Muscle of leg (tissue), 11 donors: ENCODE data around the gene TDRD7. TPM values are rescaled to one million over a fixed set of nuclear protein-coding genes. Genes with fewer than 3 reads are reported as not detected.
"Not testable (repeated sequence)": the region's sequence is repeated elsewhere in the genome, so short reads cannot be mapped to it uniquely, and the experiment has no call there.

ENCODE experiments used
- DNase-seq: peaks from one replicate; pipeline ENCODE4 v3.0.0; 2013
- H3K27ac ChIP-seq: one replicate; pipeline ENCODE4 v1.5.1; 2013; ENCODE audit warnings: mild to moderate bottlenecking, low read length, control low read depth
- H3K27me3 ChIP-seq: one replicate; pipeline ENCODE4 v1.6.1; 2013; ENCODE audit warnings: low read length; ENCODE audit not compliant: control insufficient read depth, insufficient read depth
- H3K36me3 ChIP-seq: one replicate; pipeline ENCODE4 v1.6.1; 2013; ENCODE audit warnings: low read length; ENCODE audit not compliant: control insufficient read depth, insufficient read depth
- H3K4me1 ChIP-seq: one replicate; pipeline ENCODE4 v1.6.1; 2013; ENCODE audit warnings: low read length; ENCODE audit not compliant: control insufficient read depth, insufficient read depth
- H3K4me3 ChIP-seq: one replicate; pipeline ENCODE4 v1.5.1; 2013; ENCODE audit warnings: low read length, control low read depth
- H3K9me3 ChIP-seq: replicated peaks from 2 replicates; pipeline ENCODE4 v1.6.1; 2013; ENCODE audit warnings: low read depth, low read length; ENCODE audit not compliant: control insufficient read depth
- WGBS: methylation state at CpG from one replicate; pipeline ENCODE4 v1.1.5; 2013; ENCODE audit warnings: missing lambda C conversion rate; ENCODE audit not compliant: insufficient coverage; 5-methylcytosine and 5-hydroxymethylcytosine counted together
- polyA plus RNA-seq, 8 donors: library from polyadenylated mRNA; unstranded; fragments of 120-200 nt; gene quantifications; one replicate each; pipeline versions ENCODE4 v1.2.1 to v1.2.3, GENCODE V29; 2013; ENCODE audit warnings: inconsistent platforms in 1 of 8, low replicate concordance in 1 of 8; ENCODE audit not compliant: insufficient read length in 8 of 8, insufficient read depth in 1 of 8
- total RNA-seq: library from RNA; stranded (reverse); fragments of 120-200 nt; gene quantifications from one replicate; pipeline ENCODE4 v1.2.4, GENCODE V29; 2013

Gene TDRD7
- total and polyA plus RNA-seq, 9 donors: 2.9 to 4.9 (median 4.3) TPM

GRCh38 chr9:97497558-97498375 is 85.9 kb downstream of the TDRD7 start:
- DNase-seq, H3K27ac ChIP-seq, H3K36me3 ChIP-seq, H3K4me3 ChIP-seq, H3K9me3 ChIP-seq, H3K4me1 ChIP-seq: not testable (repeated sequence)
- WGBS: 92% methylated on average over 24 of the region's 36 CpGs
- peaks cover 29% of the 10 kb centered on the region for H3K27me3 ChIP-seq

DNA sequence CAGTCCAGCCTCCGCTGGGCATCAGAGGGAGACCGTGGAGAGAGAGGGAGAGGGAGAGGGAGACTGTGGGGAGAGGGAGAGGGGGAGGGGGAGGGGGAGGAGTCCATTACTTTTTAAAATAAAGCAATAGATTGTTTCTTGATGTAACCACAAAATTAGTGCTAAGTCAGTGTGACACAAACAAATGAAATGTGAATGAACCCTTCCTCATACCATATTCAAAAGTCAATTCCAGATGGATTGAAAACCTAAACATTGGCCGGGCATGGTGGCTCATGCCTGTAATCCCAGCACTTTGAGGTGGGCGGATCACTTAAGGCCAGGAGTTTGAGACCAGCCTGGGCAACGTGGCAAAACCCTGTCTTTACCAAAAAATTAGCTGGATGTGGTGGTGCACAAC is 87.0 kb downstream of the TDRD7 start:
- not testable (repeated sequence) for H3K9me3 ChIP-seq, H3K36me3 ChIP-seq, H3K27ac ChIP-seq, H3K4me3 ChIP-seq, DNase-seq
- 80% methylated on average over 3 of the region's 5 CpGs for WGBS
- peaks cover 39% of the 10 kb centered on the region for H3K27me3 ChIP-seq
- peaks cover 18% of the 10 kb centered on the region for H3K4me1 ChIP-seq

DNA sequence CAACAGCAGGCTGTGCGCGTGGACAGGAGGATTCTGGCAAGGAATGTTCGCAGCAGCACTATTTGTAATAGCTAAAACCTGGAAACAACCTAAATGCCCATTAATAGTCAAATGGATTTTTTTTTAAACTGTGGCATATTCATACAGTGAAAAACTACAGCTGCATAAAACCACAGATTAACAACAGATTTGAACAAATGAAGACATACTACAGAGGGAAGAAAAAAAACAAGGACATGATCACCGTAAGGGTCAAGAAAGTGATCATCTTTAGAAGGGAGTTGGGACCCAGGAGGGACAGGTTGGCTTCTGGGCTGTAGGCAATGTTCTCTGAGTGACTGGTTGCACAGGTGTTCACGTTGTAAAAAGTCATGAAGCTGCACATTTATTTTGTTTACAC is 88.4 kb downstream of the TDRD7 start:
- H3K36me3 ChIP-seq: no peaks in the 10 kb centered on the region
- no CpG with 5 or more reads among the region's 5 CpGs for WGBS
- no peak overlapping the region for H3K27ac ChIP-seq
- no peaks in the 10 kb centered on the region for H3K9me3 ChIP-seq
- H3K4me3 ChIP-seq: no peak overlapping the region
- no peak for DNase-seq
- H3K27me3 ChIP-seq: peaks cover 50% of the 10 kb centered on the region
- peaks cover 18% of the 10 kb centered on the region for H3K4me1 ChIP-seq

GRCh38 chr9:97500765-97501176 is 88.9 kb downstream of the TDRD7 start:
- Histone ChIP-seq H3K27ac (no peak overlapping the region), H3K9me3 (no peaks in the 10 kb centered on the region), H3K4me3 (no peak overlapping the region), H3K27me3 (peaks cover 55% of the 10 kb centered on the region), H3K36me3 (no peaks in the 10 kb centered on the region), H3K4me1 (peaks cover 18% of the 10 kb centered on the region)
- WGBS: 0% methylated on average over 1 of the region's 6 CpGs
- no peak for DNase-seq

GRCh38 chr9:97501177-97501971 is 89.5 kb downstream of the TDRD7 start, which contains the start of gene TMOD1:
Gene TMOD1 (plus strand): TSS chr9:97501666. CDS start chr9:97524189, 22,523 bp downstream.
- Histone ChIP-seq H3K27me3 (peaks cover 60% of the 10 kb centered on the region), H3K27ac (peak within 1 kb of the TSS; percentile 88), H3K4me3 (peak within 1 kb of the TSS; percentile 51), H3K4me1 (peaks cover 18% of the 10 kb centered on the region), H3K36me3 (no peaks in the 10 kb centered on the region), H3K9me3 (no peaks in the 10 kb centered on the region)
- WGBS: under 1% methylated on average over 67 of the region's 87 CpGs
- DNase-seq: peak; percentile 60

GRCh38 chr9:97501972-97502221 is 90.0 kb downstream of the TDRD7 start:
- Histone ChIP-seq H3K9me3 (no peaks in the 10 kb centered on the region), H3K27me3 (peaks cover 60% of the 10 kb centered on the region), H3K4me3 (peak overlapping the region; percentile 51), H3K4me1 (peaks cover 18% of the 10 kb centered on the region), H3K27ac (peak overlapping the region; percentile 88), H3K36me3 (no peaks in the 10 kb centered on the region)
- 0% methylated on average over 24 of the region's 30 CpGs for WGBS
- DNase-seq: no peak

- Histone ChIP-seq H3K4me3 (peak overlapping the region; percentile 51), H3K4me1 (peaks cover 18% of the 10 kb centered on the region)
Measured at GRCh38 chr9:97502222-97502983, 90.5 kb downstream of the TDRD7 start.

GRCh38 chr9:97502984-97503861 is 91.3 kb downstream of the TDRD7 start:
- WGBS: 6% methylated on average over 11 of the region's 17 CpGs
- peaks cover 18% of the 10 kb centered on the region for H3K4me1 ChIP-seq
- H3K36me3 ChIP-seq: no peaks in the 10 kb centered on the region
- DNase-seq: no peak
- peak overlapping the region; percentile 51 for H3K4me3 ChIP-seq
- H3K27me3 ChIP-seq: peaks cover 60% of the 10 kb centered on the region
- no peaks in the 10 kb centered on the region for H3K9me3 ChIP-seq
- peak overlapping the region; percentile 88 for H3K27ac ChIP-seq

More at GRCh38 chr9:97502222-97502983, 90.5 kb downstream of the TDRD7 start:
- peak; percentile 12 for DNase-seq
- H3K9me3 ChIP-seq: no peaks in the 10 kb centered on the region
- H3K27me3 ChIP-seq: peaks cover 60% of the 10 kb centered on the region
- WGBS: 1% methylated on average over 49 of the region's 49 CpGs
- peak overlapping the region; percentile 88 for H3K27ac ChIP-seq
- H3K36me3 ChIP-seq: no peaks in the 10 kb centered on the region

DNA sequence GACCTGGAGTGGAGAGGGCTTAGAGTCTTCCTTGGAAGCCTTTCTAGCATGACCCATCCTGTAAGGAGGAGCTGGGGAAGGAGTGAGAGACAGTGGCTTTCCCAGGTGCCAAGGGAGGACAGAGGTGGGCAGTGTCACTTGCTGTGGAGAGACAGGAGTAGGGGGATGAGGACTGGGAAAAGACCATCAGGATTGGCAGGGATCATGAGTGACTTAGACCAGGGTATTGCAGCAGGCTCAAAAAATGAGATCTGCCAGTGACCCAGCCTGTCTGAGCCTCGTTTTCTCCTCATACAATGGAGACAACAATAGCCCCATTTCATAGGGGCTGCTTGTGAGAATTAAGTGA is 91.9 kb downstream of the TDRD7 start:
- H3K27me3 ChIP-seq: peaks cover 61% of the 10 kb centered on the region
- no peaks in the 10 kb centered on the region for H3K36me3 ChIP-seq
- H3K27ac ChIP-seq: no peak overlapping the region
- no CpG with 5 or more reads among the region's 1 CpG for WGBS
- H3K9me3 ChIP-seq: no peaks in the 10 kb centered on the region
- no peak overlapping the region for H3K4me3 ChIP-seq
- no peak for DNase-seq
- peaks cover 18% of the 10 kb centered on the region for H3K4me1 ChIP-seq
